GM12865 (cell line): ENCODE data around the gene LYZL4.

Experiments used
- DNase-seq: peaks from one replicate; pipeline ENCODE4 v3.0.0; 2010; ENCODE audit warnings: low read depth
- H3K4me3 ChIP-seq: 2 replicates; pipeline ENCODE4 v1.5.1; 2011; ENCODE audit warnings: mild to moderate bottlenecking, low read depth, low read length, control low read depth
- CTCF ChIP-seq: IDR thresholded peaks from 2 replicates; pipeline ENCODE4 v1.5.1; 2011; ENCODE audit warnings: low read length, control low read depth, low read depth, inconsistent platforms; ENCODE audit not compliant: insufficient read depth; ENCODE audit errors: missing control alignments

LYZL4 gene

GRCh38 chr3:42430781-42431532 lies 20.5 kb upstream of the LYZL4 start:
- no peak for TF ChIP-seq CTCF
- H3K4me3 ChIP-seq, result no peak overlapping the region
- no peak for DNase-seq

GRCh38 chr3:42428830-42429229 lies 18.4 kb upstream of the LYZL4 start:
- TF ChIP-seq CTCF, result no peak
- no peak for DNase-seq
- no peak overlapping the region for H3K4me3 ChIP-seq

GRCh38 chr3:42425736-42426407 lies 15.5 kb upstream of the LYZL4 start:
- no peak overlapping the region for H3K4me3 ChIP-seq
- TF ChIP-seq CTCF, result no peak
- no peak for DNase-seq

- no peak overlapping the region for H3K4me3 ChIP-seq
- no peak for DNase-seq
- no peak for TF ChIP-seq CTCF
Observed at GRCh38 chr3:42424911-42425310, 14.5 kb upstream of the LYZL4 start.

GRCh38 chr3:42421818-42422796 lies 11.7 kb upstream of the LYZL4 start:
- DNase-seq, result no peak
- no peak overlapping the region for H3K4me3 ChIP-seq
- TF ChIP-seq CTCF, result no peak

GRCh38 chr3:42419563-42419962 lies 9.2 kb upstream of the LYZL4 start:
- DNase-seq, result no peak
- no peak overlapping the region for H3K4me3 ChIP-seq
- TF ChIP-seq CTCF, result no peak
